HG03571 (cell line): ENCODE data around the gene RBMS1.

Experiments used
- ATAC-seq: cut with Tn5 transposase; IDR thresholded peaks from one replicate; pipeline ENCODE4 v1.9.1; 2021; ENCODE audit not compliant: unreplicated experiment

RBMS1 gene

GRCh38 chr2:160411955-160412354 lies 81.7 kb downstream of the RBMS1 start:
- no peak for ATAC-seq

- peak; percentile 24 for ATAC-seq
Measured at GRCh38 chr2:160411167-160411566, 82.4 kb downstream of the RBMS1 start.

GRCh38 chr2:160409480-160409879 lies 84.1 kb downstream of the RBMS1 start:
- ATAC-seq: no peak

GRCh38 chr2:160408959-160409291 lies 84.7 kb downstream of the RBMS1 start:
- no peak for ATAC-seq

- no peak for ATAC-seq
Measured at GRCh38 chr2:160408173-160408958, 85.2 kb downstream of the RBMS1 start.

- ATAC-seq: peak; percentile 56
Measured at GRCh38 chr2:160407393-160408172, 86.0 kb downstream of the RBMS1 start.

GRCh38 chr2:160406591-160407392 lies 86.8 kb downstream of the RBMS1 start:
- ATAC-seq: peak; percentile 65

GRCh38 chr2:160405077-160405867 lies 88.3 kb downstream of the RBMS1 start:
- ATAC-seq: no peak

GRCh38 chr2:160402997-160403979 lies 90.3 kb downstream of the RBMS1 start:
- ATAC-seq: no peak

GRCh38 chr2:160402501-160402900 lies 91.1 kb downstream of the RBMS1 start:
- no peak for ATAC-seq

- ATAC-seq: no peak
Measured at GRCh38 chr2:160401895-160402294, 91.7 kb downstream of the RBMS1 start.

- ATAC-seq: no peak
Measured at GRCh38 chr2:160399880-160400279, 93.7 kb downstream of the RBMS1 start.

GRCh38 chr2:160397530-160397865 lies 96.1 kb downstream of the RBMS1 start:
- no peak for ATAC-seq

GRCh38 chr2:160394153-160394552 lies 99.5 kb downstream of the RBMS1 start:
- ATAC-seq: peak; percentile 100

GRCh38 chr2:160392201-160392600 lies 101.4 kb downstream of the RBMS1 start:
- ATAC-seq: no peak

- ATAC-seq: no peak
Measured at GRCh38 chr2:160390544-160391455, 102.8 kb downstream of the RBMS1 start.

GRCh38 chr2:160389875-160390274 lies 103.7 kb downstream of the RBMS1 start:
- no peak for ATAC-seq

- peak; percentile 66 for ATAC-seq
Measured at GRCh38 chr2:160388464-160389263, 104.9 kb downstream of the RBMS1 start.
